HepG2 (cell line): ENCODE data around the gene ARMH4. TPM values are rescaled to one million over a fixed set of nuclear protein-coding genes. Genes with fewer than 3 reads are reported as not detected.

ENCODE experiments used
- ATAC-seq: fragments of 200-7000 bp; cut with Tn5 transposase; 3 replicates; pipeline ENCODE4 v1.9.1; 2020; ENCODE audit warnings: mild to moderate bottlenecking, moderate library complexity
- BruUV-seq: library from RNA; stranded (reverse); fragments of 400-500 nt; replicated peaks from 2 replicates; lab custom pipeline; 2021; lab: Mats Ljungman, UMichigan
- CTCF ChIA-PET: fragments of 300-600 bp; formaldehyde crosslinking; extraction: SDS; loops from one replicate; lab custom pipeline; 2021; ENCODE audit warnings: low total read pairs, inconsistent platforms, low intra/inter-chr PET ratio; lab: Yijun Ruan, JAX
- POLR2A ChIA-PET: fragments of 350-600 bp; sonication (Branson Sonifier 250); formaldehyde crosslinking; loops from one replicate; lab custom pipeline; 2020; ENCODE audit warnings: antibody characterized with exemption, inconsistent platforms; lab: Yijun Ruan, JAX
- DNase-seq: peaks from one replicate; pipeline ENCODE4 v3.0.0-alpha.2; 2015; ENCODE audit warnings: low spot score
- FAIRE-seq: peaks from 3 replicates; lab custom pipeline; 2011; peaks lifted over from hg19 to GRCh38; lab: Jason Lieb, UNC
- H2AFZ ChIP-seq: one replicate; pipeline ENCODE4 v1.6.1; 2011; ENCODE audit warnings: low read length, inconsistent platforms
- H3K27ac ChIP-seq: fragments of 300-600 bp; 3 replicates; pipeline ENCODE4 v1.8.0; 2011; ENCODE audit warnings: mixed run types, mild to moderate bottlenecking, mixed read lengths, low read length, inconsistent platforms; ENCODE audit not compliant: insufficient read depth; ENCODE audit errors: extremely low read length
- H3K27me3 ChIP-seq, 2 experiments: fragments of 200-600 bp in 1 of 2; 2 replicates in 1 of 2; 3 replicates in 1 of 2; pipeline versions ENCODE4 v1.6.0 to v1.8.0; 2011; ENCODE audit warnings: low read length in 2 of 2, mild to moderate bottlenecking in 2 of 2, moderate library complexity in 2 of 2, inconsistent platforms in 1 of 2; ENCODE audit not compliant: insufficient read depth in 2 of 2, control insufficient read depth in 1 of 2
- H3K36me3 ChIP-seq, 2 experiments: fragments of 200-600 bp in 1 of 2; replicated peaks in 1 of 2; 2 replicates in 1 of 2; 3 replicates in 1 of 2; pipeline versions ENCODE4 v1.5.1 to v1.8.0; 2011; ENCODE audit warnings: low read length in 2 of 2, inconsistent platforms in 1 of 2; ENCODE audit not compliant: insufficient read depth in 2 of 2, control insufficient read depth in 1 of 2
- H3K4me1 ChIP-seq: 2 replicates; pipeline ENCODE4 v1.5.1; 2012; ENCODE audit warnings: low read length, inconsistent platforms; ENCODE audit not compliant: insufficient read depth
- H3K4me2 ChIP-seq: 2 replicates; pipeline ENCODE4 v1.6.0; 2011; ENCODE audit warnings: low read depth, low read length, inconsistent platforms
- H3K4me3 ChIP-seq, 3 experiments: fragments of 200-600 bp in 1 of 3; sonication (generic), shearing (Covaris generic) in 1 of 3; replicated peaks in 1 of 3; 2 replicates each; pipeline ENCODE4 v1.5.1; 2011 to 2016; ENCODE audit warnings: low read length in 3 of 3, inconsistent platforms in 2 of 3, low read depth in 2 of 3, mild to moderate bottlenecking in 2 of 3, control low read depth in 1 of 3, mixed read lengths in 1 of 3; ENCODE audit not compliant: insufficient read depth in 1 of 3
- H3K79me2 ChIP-seq: one replicate; pipeline ENCODE4 v1.6.1; 2011; ENCODE audit warnings: low read length, inconsistent platforms; ENCODE audit not compliant: insufficient read depth
- H3K9ac ChIP-seq: 2 replicates; pipeline ENCODE4 v1.6.0; 2011; ENCODE audit warnings: mild to moderate bottlenecking, low read depth, low read length, inconsistent platforms; ENCODE audit not compliant: insufficient read depth
- H3K9me3 ChIP-seq: 2 replicates; pipeline ENCODE4 v1.5.1; 2012; ENCODE audit warnings: mild to moderate bottlenecking, low read length
- H4K20me1 ChIP-seq: 2 replicates; pipeline ENCODE4 v1.6.0; 2011; ENCODE audit warnings: inconsistent platforms, mild to moderate bottlenecking, low read length, moderate library complexity; ENCODE audit not compliant: insufficient read depth
- ATF5 ChIP-seq: sonication (generic); formaldehyde crosslinking; IDR thresholded peaks from 2 replicates; pipeline ENCODE4 v1.4.0; 2020; ENCODE audit warnings: mild to moderate bottlenecking, low read depth, missing genetic modification reagents
- FOXP4 ChIP-seq: sonication (generic); formaldehyde crosslinking; IDR thresholded peaks from 2 replicates; pipeline ENCODE4 v1.4.0; 2020; ENCODE audit warnings: missing genetic modification reagents
- GATAD1 ChIP-seq: IDR thresholded peaks from 2 replicates; pipeline ENCODE4 v1.6.1; 2016; ENCODE audit warnings: missing genetic modification reagents, missing compliant biosample characterization
- GTF3A ChIP-seq: sonication (generic); formaldehyde crosslinking; conservative IDR thresholded peaks from 2 replicates; pipeline ENCODE4 v1.4.0; 2020; ENCODE audit warnings: mild to moderate bottlenecking, missing genetic modification reagents
- MED1 ChIP-seq: sonication (generic); formaldehyde crosslinking; IDR thresholded peaks from 2 replicates; pipeline ENCODE4 v1.4.0; 2020; ENCODE audit warnings: missing genetic modification reagents
- MEIS2 ChIP-seq: sonication (generic); formaldehyde crosslinking; IDR thresholded peaks from 2 replicates; pipeline ENCODE4 v1.9.0; 2021; ENCODE audit warnings: mild to moderate bottlenecking, missing genetic modification reagents
- SP140L ChIP-seq: sonication (generic); formaldehyde crosslinking; IDR thresholded peaks from 2 replicates; pipeline ENCODE4 v1.4.0; 2020; ENCODE audit warnings: missing genetic modification reagents, borderline replicate concordance
- ZBTB37 ChIP-seq: sonication (generic); formaldehyde crosslinking; IDR thresholded peaks from 2 replicates; pipeline ENCODE4 v1.4.0; 2020; ENCODE audit warnings: mild to moderate bottlenecking, missing genetic modification reagents
- ZNF17 ChIP-seq: sonication (generic); formaldehyde crosslinking; IDR thresholded peaks from 2 replicates; pipeline ENCODE4 v1.5.0; 2020; ENCODE audit warnings: mild to moderate bottlenecking, missing genetic modification reagents
- ZNF468 ChIP-seq: sonication (generic); formaldehyde crosslinking; IDR thresholded peaks from 2 replicates; pipeline ENCODE4 v1.8.0; 2022; ENCODE audit warnings: mild to moderate bottlenecking, moderate library complexity, missing genetic modification reagents
- ZNF660 ChIP-seq: sonication (generic); formaldehyde crosslinking; IDR thresholded peaks from 2 replicates; pipeline ENCODE4 v1.5.1; 2020; ENCODE audit warnings: mild to moderate bottlenecking, low read depth, missing genetic modification reagents, borderline replicate concordance
- ZNF710 ChIP-seq: sonication (generic); formaldehyde crosslinking; IDR thresholded peaks from 2 replicates; pipeline ENCODE4 v1.5.0; 2020; ENCODE audit warnings: mild to moderate bottlenecking, missing genetic modification reagents, borderline replicate concordance
- WGBS: methylation state at CpG from one replicate; pipeline ENCODE4 v1.1.6; 2017; ENCODE audit warnings: low lambda C conversion rate; 5-methylcytosine and 5-hydroxymethylcytosine counted together
- in situ Hi-C: cut with HindIII; loops from 2 replicates; pipeline ENCODE4 v1.10.0; 2017; ENCODE audit warnings: low pct_unique_long_range_greater_than_20kb; ENCODE audit not compliant: extremely low pct_ligation_motif_present
- intact Hi-C: fragments of 100-400 bp; cut with micrococcal nuclease; formaldehyde crosslinking; loops from one replicate; pipeline ENCODE4 v1.10.0; 2022; ENCODE audit not compliant: unreplicated experiment
- polyA plus RNA-seq, 8 experiments: library from polyadenylated mRNA; depleted of rRNA in 3 of 8; stranded (reverse) in 7 of 8; unstranded in 1 of 8; fragments of >200 nt; fragmentation: Illumina TruSeq in 4 of 8; extraction: Trizol in 4 of 8; gene quantifications; 2 replicates each; pipeline versions ENCODE4 v1.2.1 to v1.2.3, GENCODE V29; 2011 to 2016; ENCODE audit warnings: low read depth in 4 of 8, missing spikeins in 1 of 8, mixed read lengths in 1 of 8; ENCODE audit not compliant: insufficient read depth in 1 of 8
- total RNA-seq, 5 experiments: library from RNA; depleted of rRNA; stranded (reverse); fragments of >200 nt; fragmentation: Illumina TruSeq; extraction: Trizol; gene quantifications; 2 replicates each; pipeline ENCODE4 v1.2.3, GENCODE V29; 2016; ENCODE audit warnings: low read depth in 1 of 5

The ARMH4 gene
- total and polyA plus RNA-seq, 2 of the 13 experiments (the other 11 are each of a cell fraction or from before 2014, with no cell fraction given): 0.02 to 0.18 TPM

GRCh38 chr14:57960946-57961785 lies 190.8 kb downstream of the ARMH4 start:
- POLR2A ChIA-PET: no interaction called here
- Histone ChIP-seq H3K9me3 (no peaks in the 10 kb centered on the region), H4K20me1 (no peaks in the 10 kb centered on the region), H3K27ac (no peak overlapping the region), H2AFZ (no peak overlapping the region), H3K36me3 (no peaks in the 10 kb centered on the region), H3K4me2 (no peak overlapping the region), H3K9ac (no peak overlapping the region), H3K4me3 (no peak overlapping the region)
- WGBS: 43% methylated on average over 8 of the region's 16 CpGs
- in situ Hi-C loops: no loop called here
- ATAC-seq (no peak), DNase-seq (no peak), FAIRE-seq (no peak)
- no TSS peak for BruUV-seq
- TF ChIP-seq ZNF468 (CRISPR knock-in tag) (no peak), GTF3A (CRISPR knock-in tag) (no peak), FOXP4 (no peak), ATF5 (CRISPR knock-in tag) (no peak), ZNF660 (CRISPR knock-in tag) (no peak), MEIS2 (CRISPR knock-in tag) (no peak), ZNF17 (no peak), SP140L (CRISPR knock-in tag) (no peak), ZNF710 (CRISPR knock-in tag) (no peak), GATAD1 (CRISPR knock-in tag) (no peak), MED1 (CRISPR knock-in tag) (no peak), ZBTB37 (no peak)
- TF ChIP-seq, all 625 proteins: peak for 0
- Histone ChIP-seq H3K79me2 (no peaks in the 10 kb centered on the region), H3K4me1 (peaks cover 27% of the 10 kb centered on the region), H3K27me3 (peaks cover 0 to 5% of the 10 kb centered on the region in 2 experiments; a peak in 2 of 5 replicates)
- intact Hi-C loops: no loop called here
- CTCF ChIA-PET: no interaction called here
